NCI-H1048 (cell line): ENCODE results near the gene HAPLN2.
"Not testable (repeated sequence)": the region's sequence is repeated elsewhere in the genome, so short reads cannot be mapped to it uniquely, and the experiment has no call there.

Experiments used
- DNase-seq: peaks from one replicate; lab custom pipeline; 2025; lab: John Stamatoyannopoulos, UW

HAPLN2 gene

GRCh38 chr1:156618853-156619581 lies at the start of gene HAPLN2:
Gene HAPLN2, plus strand, starts transcription at chr1:156619415. Its CDS starts 4,076 bp downstream, at chr1:156623491.
- no peak for DNase-seq

GRCh38 chr1:156571261-156571852 lies 47.9 kb upstream of the HAPLN2 start:
- DNase-seq, result peak; percentile 48

GRCh38 chr1:156571919-156572662 lies 47.1 kb upstream of the HAPLN2 start, which contains the start of gene IQGAP3:
Gene IQGAP3, minus strand, starts transcription at chr1:156572565. Its CDS starts 36 bp downstream, at chr1:156572529.
- DNase-seq, result peak; percentile 83

DNA sequence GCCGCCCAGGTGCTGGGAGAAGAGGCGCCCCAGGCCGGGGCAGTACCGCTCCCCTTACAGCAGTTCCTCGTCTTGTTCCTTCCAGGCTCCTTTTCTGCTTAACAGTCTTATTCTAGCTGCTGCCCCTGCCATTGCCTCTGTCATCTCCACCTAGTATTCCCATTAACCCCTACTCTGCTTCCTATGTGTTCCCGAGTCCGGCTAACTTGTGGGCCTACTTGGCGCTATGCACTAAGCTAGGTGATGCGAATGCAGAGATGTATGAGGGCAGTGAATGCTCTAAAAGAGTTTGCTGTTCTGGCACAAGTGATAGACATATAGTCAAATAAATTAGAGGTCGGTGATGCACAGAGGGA lies 46.6 kb upstream of the HAPLN2 start:
- no peak for DNase-seq

GRCh38 chr1:156574039-156574633 lies 45.1 kb upstream of the HAPLN2 start:
- DNase-seq, result no peak

- DNase-seq, result no peak
Measured at GRCh38 chr1:156577550-156577949, 41.7 kb upstream of the HAPLN2 start.

DNA sequence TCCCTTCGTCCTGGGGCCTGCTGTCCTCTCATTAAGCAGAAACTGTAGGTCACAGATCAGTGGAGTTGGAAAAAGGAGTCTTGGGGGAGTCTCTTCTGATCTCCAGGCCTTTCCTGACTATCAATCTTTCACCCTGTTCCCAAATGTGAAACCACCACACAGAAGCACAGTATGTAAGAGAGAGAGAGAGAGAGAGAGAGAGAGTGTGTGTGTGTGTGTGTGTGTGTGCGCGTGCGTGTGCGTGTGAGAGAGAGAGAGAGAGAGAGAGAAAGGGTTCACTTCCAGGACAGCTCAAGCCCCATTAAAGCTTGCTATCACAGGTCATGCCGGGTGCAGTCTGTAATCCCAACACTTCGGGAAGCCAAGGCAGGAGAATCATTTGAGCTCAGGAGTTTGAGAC lies 41.2 kb upstream of the HAPLN2 start:
- DNase-seq, result no peak

- no peak for DNase-seq
Measured at GRCh38 chr1:156579472-156579871, 39.7 kb upstream of the HAPLN2 start, which contains the start of gene TTC24. Gene TTC24, plus strand, starts transcription at chr1:156579723. Its CDS starts 1,642 bp downstream, at chr1:156581365.

GRCh38 chr1:156581661-156582387 lies 37.4 kb upstream of the HAPLN2 start:
- no peak for DNase-seq

DNA sequence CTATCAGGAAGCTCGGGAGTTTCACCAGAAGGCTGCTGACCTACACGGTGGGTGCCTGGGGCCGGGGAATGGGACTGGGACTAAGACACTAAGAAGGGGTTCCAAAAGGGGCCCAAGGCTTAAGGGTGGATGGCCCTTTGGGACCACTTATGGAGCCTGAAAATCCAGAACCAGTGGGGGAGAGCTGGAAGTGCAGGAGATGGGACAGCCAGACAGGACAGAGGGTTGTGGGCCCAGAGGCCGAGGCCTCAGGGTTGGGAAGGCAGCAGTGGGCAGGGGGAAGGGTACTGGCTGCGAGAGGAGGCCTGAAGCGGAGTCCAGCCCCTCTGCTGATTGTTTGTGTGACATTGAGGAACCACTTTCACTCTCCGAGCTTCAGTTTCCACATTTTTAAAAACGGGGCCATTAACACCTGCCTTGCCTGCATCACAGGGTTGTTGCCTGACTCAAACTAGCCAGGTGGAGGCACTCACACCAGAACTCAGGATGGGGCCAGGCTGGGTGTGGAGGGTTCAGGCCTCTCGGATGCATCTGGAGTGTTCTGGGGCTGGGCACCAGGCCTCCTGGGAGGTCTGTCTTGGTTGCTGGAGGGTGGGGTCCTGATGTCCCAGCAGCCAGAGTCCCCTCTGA lies 36.7 kb upstream of the HAPLN2 start:
- DNase-seq, result no peak

DNA sequence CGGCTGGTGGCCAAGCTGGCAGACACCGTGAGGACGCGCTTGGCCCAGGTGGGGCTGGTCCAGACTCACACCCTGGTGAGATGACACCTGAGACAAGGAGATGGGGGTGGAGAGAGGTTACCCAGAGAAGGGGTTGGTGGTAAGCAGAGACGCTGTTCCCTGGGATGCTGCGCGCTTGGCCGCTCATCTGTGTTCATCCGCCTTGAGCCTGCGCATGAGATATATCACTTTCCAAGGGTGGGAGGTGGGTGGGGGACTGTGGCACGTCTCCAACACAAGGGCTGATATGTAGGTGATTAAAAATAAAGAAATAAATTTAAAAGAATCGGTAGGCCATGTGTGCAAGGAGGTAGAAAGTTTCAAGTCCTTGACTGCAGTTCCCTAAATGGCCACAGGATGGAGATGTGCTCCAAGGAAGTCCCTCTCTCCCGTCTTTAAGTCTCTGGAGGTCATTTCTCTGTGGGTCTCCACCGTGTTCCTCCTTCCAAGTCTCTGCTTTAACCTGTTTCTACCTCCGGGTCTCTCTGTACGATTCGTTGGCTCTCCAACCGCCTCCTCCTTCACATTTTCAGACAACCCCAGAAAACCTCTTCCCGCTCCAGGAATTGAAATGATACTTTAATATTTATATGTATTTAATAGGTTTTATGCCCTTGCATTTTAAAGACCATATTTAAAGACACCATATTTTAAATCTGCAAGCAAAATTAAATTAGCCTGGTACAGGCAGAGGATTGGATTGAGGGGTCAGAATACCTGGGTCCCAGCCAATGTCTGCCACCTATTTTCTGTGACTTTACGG lies 35.2 kb upstream of the HAPLN2 start:
- peak; percentile 50 for DNase-seq

DNA sequence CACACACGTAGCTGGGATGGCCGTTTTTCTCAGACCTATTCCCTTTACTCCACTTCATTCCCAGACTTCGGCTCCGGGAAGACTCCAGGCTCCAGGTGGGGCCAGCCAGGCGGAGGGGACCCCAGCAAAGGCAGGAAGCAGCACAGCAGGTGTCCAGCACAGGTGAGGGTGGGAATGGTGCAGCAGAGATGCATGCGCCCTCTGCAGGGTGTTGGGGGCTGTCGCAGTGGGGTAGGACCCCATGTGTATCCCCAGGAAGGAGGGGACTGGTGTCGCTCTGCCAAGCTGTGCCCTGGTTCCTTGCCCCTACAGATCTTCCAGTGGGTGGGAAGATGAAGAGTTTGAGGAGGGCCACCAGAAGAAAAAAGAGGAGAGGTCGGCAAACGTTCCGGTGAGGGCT lies 34.4 kb upstream of the HAPLN2 start:
- no peak for DNase-seq

DNA sequence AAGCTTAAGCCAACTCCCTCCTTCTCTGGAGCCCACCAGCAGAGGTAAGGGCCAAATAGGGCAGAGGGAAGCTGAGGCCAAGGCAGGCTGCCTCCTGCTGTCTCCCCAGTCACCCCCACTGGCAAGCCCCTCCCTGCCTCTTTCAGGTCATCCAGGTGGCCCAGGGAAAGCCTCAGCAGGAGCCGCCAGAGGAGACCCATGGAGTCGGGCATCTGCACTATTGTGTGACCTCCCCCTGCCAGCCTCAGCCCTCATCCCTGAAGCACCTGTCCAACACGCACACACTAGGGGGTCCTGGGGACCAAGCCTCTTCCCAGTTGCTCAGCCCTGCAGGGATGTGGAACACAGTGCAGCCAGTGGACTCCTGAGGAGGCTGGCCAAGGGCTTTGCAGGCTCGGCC lies 32.9 kb upstream of the HAPLN2 start:
- DNase-seq, result no peak

DNA sequence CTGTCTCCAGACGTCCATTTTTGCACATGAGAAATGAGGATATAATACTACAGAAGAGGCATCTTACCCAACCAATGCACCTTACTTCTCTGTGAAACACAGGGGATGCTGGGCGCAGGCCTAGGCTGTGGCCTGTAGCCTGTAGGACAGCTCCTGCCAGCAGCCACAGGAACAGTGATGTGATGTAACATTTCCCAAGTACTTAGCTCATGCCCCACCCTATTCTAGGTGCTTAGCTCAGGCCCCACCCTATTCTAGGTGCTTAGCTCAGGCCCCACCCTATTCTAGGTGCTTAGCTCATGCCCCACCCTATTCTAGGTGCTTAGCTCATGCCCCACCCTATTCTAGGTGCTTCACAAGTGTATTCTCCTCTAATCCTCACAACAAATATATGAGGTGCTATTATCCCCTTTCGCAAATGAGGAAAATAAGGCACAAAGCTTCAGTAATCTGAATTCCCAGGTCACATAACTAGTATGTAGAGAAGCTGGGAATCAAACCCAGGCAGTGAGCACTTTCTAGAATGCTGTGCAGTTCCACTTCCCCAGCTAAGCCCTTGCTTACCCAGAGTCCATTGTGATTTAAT lies 32.2 kb upstream of the HAPLN2 start:
- no peak for DNase-seq

- not testable (repeated sequence) for DNase-seq
Measured at GRCh38 chr1:156587927-156588326, 31.3 kb upstream of the HAPLN2 start.

- DNase-seq, result no peak
Measured at GRCh38 chr1:156589546-156589945, 29.7 kb upstream of the HAPLN2 start.

- DNase-seq, result no peak
Measured at GRCh38 chr1:156590326-156591180, 28.7 kb upstream of the HAPLN2 start.

GRCh38 chr1:156591181-156591431 lies 28.1 kb upstream of the HAPLN2 start:
- no peak for DNase-seq

DNA sequence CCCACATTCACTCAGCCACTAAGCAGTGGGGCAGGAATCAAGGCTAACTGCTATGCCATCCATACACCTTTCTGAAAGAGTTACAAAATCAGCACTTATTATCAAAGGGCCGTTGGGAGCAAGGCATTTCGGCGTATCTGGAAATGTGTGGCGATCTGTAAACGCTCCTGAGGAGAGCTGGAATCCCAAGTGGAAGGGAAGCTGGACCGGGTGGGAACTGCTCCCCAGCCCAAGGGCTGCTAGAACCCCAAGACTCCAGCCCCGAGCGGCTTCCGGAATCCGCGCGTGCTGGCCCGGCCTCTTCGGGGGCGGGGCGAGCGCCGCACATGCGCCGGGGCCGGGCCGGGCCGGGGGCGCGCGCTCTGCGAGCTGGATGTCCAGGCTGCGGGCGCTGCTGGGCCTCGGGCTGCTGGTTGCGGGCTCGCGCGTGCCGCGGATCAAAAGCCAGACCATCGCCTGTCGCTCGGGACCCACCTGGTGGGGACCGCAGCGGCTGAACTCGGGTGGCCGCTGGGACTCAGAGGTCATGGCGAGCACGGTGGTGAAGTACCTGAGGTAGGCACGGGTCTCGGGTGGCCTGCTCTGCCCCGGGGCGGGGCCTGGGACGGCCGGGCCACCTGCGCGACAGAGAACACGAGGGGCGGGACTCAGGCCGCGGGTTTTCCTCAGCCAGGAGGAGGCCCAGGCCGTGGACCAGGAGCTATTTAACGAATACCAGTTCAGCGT lies 27.6 kb upstream of the HAPLN2 start, which contains the start of gene NAXE:
Gene NAXE, plus strand, starts transcription at position 345 of the 726 bp plus-strand sequence. Its CDS starts 29 bp downstream, at position 374.
- peak; percentile 44 for DNase-seq
